HG03442 (cell line): ENCODE results near the gene ARHGAP18.
A peak's percentile ranks its signal among the peaks of the same experiment; 100 is the strongest.

Experiments
- ATAC-seq: cut with Tn5 transposase; IDR thresholded peaks from one replicate; pipeline ENCODE4 v1.9.1; 2021; ENCODE audit warnings: mild to moderate bottlenecking, moderate library complexity; ENCODE audit not compliant: unreplicated experiment

The ARHGAP18 gene

GRCh38 chr6:129645830-129646579 lies 64.0 kb downstream of the ARHGAP18 start:
- ATAC-seq, result no peak

GRCh38 chr6:129645106-129645829 lies 64.7 kb downstream of the ARHGAP18 start:
- no peak for ATAC-seq

- ATAC-seq, result no peak
Measured at GRCh38 chr6:129644567-129645015, 65.4 kb downstream of the ARHGAP18 start.

- no peak for ATAC-seq
Measured at GRCh38 chr6:129643968-129644367, 66.0 kb downstream of the ARHGAP18 start.

- ATAC-seq, result no peak
Measured at GRCh38 chr6:129643176-129643575, 66.8 kb downstream of the ARHGAP18 start.

- ATAC-seq, result no peak
Measured at GRCh38 chr6:129642322-129642721, 67.7 kb downstream of the ARHGAP18 start.

- no peak for ATAC-seq
Measured at GRCh38 chr6:129641344-129641743, 68.6 kb downstream of the ARHGAP18 start.

- no peak for ATAC-seq
Measured at GRCh38 chr6:129638686-129639085, 71.3 kb downstream of the ARHGAP18 start.

- no peak for ATAC-seq
Measured at GRCh38 chr6:129638055-129638684, 71.8 kb downstream of the ARHGAP18 start.

GRCh38 chr6:129637340-129638054 lies 72.5 kb downstream of the ARHGAP18 start:
- ATAC-seq, result no peak

GRCh38 chr6:129635396-129636130 lies 74.4 kb downstream of the ARHGAP18 start:
- ATAC-seq, result no peak

- ATAC-seq, result peak; percentile 47
Measured at GRCh38 chr6:129634411-129635230, 75.4 kb downstream of the ARHGAP18 start.

- no peak for ATAC-seq
Measured at GRCh38 chr6:129633529-129633928, 76.4 kb downstream of the ARHGAP18 start.

- ATAC-seq, result no peak
Measured at GRCh38 chr6:129632172-129632613, 77.8 kb downstream of the ARHGAP18 start.

GRCh38 chr6:129631070-129631469 lies 78.9 kb downstream of the ARHGAP18 start:
- no peak for ATAC-seq

GRCh38 chr6:129630596-129630995 lies 79.4 kb downstream of the ARHGAP18 start:
- no peak for ATAC-seq

GRCh38 chr6:129628101-129628815 lies 81.7 kb downstream of the ARHGAP18 start:
- ATAC-seq, result no peak

- ATAC-seq, result no peak
Measured at GRCh38 chr6:129624488-129624887, 85.5 kb downstream of the ARHGAP18 start.
